ENCODE data around the gene GALNT9. TPM values are rescaled to one million over a fixed set of nuclear protein-coding genes. Genes with fewer than 3 reads are reported as not detected.

The GALNT9 gene
- total RNA-seq, 4 donors from 2014 or later: 10.9 to 52.7 (median 36.7) TPM; not detected in 1

DNA sequence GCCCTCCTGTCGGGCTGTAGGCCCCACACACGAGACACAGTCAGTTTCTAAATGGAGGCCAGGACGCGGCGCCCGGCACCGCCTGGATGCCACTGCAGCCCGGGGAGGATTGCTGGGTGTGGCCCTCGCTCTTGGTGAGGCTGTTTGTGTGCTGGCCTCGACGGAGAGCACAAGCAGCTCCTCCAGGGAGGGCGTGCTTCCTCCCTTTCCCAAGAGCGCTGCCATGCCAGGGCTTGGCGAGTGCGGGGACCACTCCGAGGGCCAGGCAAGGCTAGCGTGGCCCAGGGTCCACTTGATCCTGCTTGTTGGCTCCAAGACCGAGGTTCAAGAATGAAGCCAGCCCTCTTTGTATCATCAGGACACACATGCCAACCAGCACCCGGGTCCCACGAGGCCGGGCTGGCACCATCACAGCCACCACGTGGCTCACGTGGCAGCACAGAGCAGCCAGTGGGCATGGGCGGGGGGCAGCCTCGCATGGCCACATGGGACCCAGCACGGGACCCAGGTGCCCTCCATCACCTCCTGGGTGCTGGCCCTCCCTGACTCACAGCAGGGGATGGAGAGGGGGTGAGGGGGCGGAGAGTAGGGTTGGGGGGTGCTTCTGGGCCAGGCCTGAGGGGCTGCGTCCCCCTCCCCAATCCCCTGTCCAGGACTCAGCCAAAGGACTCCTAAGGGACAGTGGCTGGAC is 113.9 kb downstream of the GALNT9 start:
- ATAC-seq (ENCODE audit: low FRiP score) (no peak), DNase-seq (ENCODE audit: low spot score) (no peak)
- TF ChIP-seq, protein P1, sequence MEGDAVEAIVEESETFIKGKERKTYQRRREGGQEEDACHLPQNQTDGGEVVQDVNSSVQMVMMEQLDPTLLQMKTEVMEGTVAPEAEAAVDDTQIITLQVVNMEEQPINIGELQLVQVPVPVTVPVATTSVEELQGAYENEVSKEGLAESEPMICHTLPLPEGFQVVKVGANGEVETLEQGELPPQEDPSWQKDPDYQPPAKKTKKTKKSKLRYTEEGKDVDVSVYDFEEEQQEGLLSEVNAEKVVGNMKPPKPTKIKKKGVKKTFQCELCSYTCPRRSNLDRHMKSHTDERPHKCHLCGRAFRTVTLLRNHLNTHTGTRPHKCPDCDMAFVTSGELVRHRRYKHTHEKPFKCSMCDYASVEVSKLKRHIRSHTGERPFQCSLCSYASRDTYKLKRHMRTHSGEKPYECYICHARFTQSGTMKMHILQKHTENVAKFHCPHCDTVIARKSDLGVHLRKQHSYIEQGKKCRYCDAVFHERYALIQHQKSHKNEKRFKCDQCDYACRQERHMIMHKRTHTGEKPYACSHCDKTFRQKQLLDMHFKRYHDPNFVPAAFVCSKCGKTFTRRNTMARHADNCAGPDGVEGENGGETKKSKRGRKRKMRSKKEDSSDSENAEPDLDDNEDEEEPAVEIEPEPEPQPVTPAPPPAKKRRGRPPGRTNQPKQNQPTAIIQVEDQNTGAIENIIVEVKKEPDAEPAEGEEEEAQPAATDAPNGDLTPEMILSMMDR (IDR thresholded peaks at IDR 0.05): no peak

DNA sequence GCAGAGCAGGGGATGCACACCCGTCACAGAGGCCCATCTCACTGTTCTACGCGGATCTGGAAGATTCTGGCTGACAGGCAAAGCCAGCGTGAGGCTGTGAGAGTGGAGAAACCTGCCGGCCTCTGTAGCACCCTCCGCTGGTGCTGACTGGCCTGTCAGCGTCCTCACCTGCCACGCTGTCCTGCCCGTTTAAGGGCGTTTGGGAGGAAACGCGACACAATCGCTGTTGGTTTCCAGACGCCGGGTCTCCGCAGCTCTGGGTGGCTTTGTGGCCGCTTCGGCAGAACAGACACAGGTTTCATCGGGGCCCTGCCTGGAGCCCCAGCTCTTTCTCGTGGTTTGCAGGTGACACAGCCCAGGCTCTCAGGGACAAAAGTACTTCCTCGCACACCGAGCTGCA is 114.5 kb downstream of the GALNT9 start:
- no peak for DNase-seq (ENCODE audit: low spot score)
- ATAC-seq (ENCODE audit: low FRiP score): no peak
- TF ChIP-seq, protein P1 (IDR thresholded peaks at IDR 0.05): no peak

DNA sequence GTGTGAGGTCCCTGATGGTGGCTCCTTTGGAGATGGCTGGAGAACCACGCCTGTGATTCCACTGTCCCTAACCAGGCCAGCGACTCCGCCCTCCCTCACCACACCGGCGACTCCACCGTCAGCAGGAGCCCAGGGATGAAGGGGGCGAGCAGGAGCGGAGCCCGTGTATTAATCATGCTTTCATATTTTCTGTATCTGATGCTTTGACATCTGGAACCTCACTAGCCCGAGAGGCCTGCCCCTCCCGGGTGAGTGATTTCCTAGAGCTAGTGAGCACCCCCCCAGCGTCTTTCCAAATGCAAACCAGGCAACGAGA is 115.3 kb downstream of the GALNT9 start:
- DNase-seq (ENCODE audit: low spot score): no peak
- ATAC-seq (ENCODE audit: low FRiP score): no peak
- TF ChIP-seq, protein P1 (IDR thresholded peaks at IDR 0.05): no peak

DNA sequence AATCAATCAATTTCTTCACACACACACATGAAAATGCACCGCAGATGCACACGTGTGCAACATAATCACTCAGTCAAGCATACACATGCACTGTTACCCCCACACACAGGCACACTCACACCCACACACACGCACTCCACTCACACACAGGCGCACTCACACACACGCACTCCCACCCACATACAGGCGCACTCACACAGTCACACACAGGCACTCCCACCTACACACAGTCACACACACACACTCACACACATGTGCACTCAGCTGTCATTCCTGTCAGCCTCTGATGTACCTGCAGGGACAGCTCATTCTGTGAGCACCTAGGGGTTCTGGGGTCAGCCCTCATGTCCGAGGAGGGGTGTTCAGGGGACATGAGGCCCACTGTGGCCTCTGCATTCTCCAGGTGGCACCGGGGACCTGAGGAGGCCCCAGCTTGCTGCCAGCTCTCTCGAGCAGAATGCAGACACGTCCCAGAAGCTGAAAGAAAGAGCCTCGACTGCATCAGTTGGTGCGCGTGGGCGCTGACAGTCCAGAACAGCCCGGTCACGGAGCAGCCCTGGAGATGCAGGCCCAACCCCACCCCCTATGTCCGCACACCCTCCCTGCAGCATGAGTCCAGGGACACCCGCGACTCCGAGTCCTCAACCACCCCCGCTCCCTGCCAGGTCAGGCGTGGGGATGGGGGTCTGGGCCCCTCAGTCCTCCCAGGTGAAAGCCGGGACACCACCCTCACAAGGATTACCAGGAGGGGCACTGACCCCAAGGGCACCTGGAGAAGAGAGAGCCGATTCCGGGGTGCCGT is 115.8 kb downstream of the GALNT9 start:
- ATAC-seq (ENCODE audit: low FRiP score) (no peak), DNase-seq (ENCODE audit: low spot score) (no peak)
- TF ChIP-seq, protein P1 (IDR thresholded peaks at IDR 0.05): no peak

DNA sequence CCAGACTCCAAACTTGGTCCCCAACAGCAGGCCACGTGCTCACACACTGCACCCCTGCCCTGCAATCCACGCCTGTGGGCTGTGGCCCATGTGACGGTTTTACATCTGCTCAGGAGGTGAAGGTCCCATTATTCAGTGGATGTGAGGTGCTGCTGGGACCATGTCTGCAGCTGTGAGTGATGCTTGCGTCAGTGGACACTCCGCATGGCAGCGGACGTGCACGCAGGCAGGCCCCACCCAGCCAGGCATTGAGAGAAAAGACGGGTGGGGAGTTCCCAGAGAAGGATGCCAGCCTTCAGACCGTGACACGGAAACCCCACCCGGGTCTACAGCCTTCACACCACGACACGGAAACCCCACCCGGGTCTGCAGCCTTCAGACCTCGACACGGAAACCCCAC is 117.6 kb downstream of the GALNT9 start:
- TF ChIP-seq, protein P1 (IDR thresholded peaks at IDR 0.05): no peak
- DNase-seq (ENCODE audit: low spot score): no peak
- ATAC-seq (ENCODE audit: low FRiP score): no peak

DNA sequence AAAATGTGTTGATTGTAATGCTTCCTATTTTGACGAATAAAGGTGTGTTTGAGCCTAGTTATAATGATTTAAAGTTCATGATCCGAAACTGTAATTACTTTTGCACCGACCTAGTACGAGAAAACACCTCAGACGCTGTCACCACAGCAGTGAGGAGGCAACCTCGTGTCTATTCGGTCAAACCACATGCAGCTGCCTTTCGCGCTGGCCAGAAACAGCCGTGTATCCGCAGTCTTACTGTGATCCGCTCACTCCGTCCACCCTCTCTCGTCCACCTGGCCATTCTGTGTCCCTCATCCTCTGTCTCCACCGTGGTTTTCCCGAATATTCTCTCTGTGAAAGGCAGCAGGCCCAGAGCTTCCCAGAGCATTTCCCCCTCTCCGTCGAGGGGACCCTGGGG is 118.1 kb downstream of the GALNT9 start:
- no peak for DNase-seq (ENCODE audit: low spot score)
- no peak for ATAC-seq (ENCODE audit: low FRiP score)
- TF ChIP-seq, protein P1 (IDR thresholded peaks at IDR 0.05): no peak

Data from omental fat pad (tissue), 4 donors.